Measurements from ENCODE around the gene RASD1. TPM values are rescaled to one million over a fixed set of nuclear protein-coding genes. Genes with fewer than 3 reads are reported as not detected.

The RASD1 gene
- total RNA-seq, 6 experiments from 2014 or later = 1.0 to 230 (median 101) TPM

DNA sequence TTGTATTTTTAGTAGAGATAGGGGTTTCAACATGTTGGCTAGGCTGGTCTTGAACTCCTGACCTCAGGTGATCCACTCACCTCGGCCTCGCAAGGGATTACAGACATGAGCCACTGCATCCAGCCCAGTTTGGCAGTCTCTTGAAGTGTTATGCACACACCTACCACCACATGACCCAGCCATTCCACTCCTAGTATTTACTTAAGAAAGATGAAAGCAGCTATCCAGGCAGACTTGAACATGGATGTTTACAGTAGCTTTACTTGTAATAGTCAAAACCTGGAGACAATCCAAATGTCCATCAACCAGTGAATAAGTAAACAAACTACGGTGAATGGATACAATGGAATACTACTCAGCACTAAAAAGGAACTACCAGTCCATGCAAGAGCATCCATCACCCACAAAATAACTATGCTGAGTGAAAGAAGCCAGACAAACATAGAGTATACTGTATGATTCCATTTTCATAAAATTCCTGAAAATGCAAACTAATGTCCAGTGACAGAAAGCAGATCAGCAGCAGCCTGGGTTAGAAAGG lies 37.8 kb upstream of the RASD1 start:
- 26% methylated on average over 2 of the region's 3 CpGs for WGBS (ENCODE audit: insufficient coverage, low coverage, low lambda C conversion rate, missing lambda C conversion rate)
- Histone ChIP-seq H3K27me3 (no peaks in the 10 kb centered on the region), H3K27ac (peak overlapping the region in 2 of 3 donors; percentile 66 to 83), H3K4me3 (no peak overlapping the region), H3K36me3 (no peaks in the 10 kb centered on the region), H3K9me3 (no peaks in the 10 kb centered on the region), H3K4me1 (peaks cover 0 to 61% (median 29%) of the 10 kb centered on the region in 4 donors)
- intact Hi-C loops (cut with DNase I) = no loop called here
- TF ChIP-seq CTCF (IDR thresholded peaks at IDR 0.05) (no peak), POLR2A (IDR thresholded peaks at IDR 0.05) (no peak)
- DNase-seq (no peak), ATAC-seq (peak in 2 of 4 donors; percentile 2 to 51)

DNA sequence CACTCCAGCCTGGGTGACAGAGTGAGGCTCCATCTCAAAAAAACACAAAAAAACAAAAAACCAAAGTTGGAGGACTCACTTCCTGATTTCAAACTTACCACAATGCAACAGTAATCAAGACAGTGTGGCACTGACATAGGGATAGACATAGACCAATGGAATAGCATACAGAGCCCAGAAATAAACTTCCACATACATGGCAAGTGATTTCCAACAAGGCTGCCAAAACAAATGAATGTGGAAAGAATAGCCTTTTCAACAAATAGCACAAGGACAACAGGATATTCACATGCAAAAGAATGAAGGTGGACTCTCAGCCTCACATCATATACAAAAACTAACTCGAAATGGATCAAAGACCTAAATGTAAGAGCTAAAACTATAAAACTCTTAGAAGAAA lies 36.8 kb upstream of the RASD1 start:
- WGBS (ENCODE audit: insufficient coverage, low coverage, low lambda C conversion rate, missing lambda C conversion rate) = 24% methylated on average over 1 of the region's 1 CpG
- H3K4me3 ChIP-seq = no peak overlapping the region
- peaks cover 0 to 64% (median 30%) of the 10 kb centered on the region in 4 donors for H3K4me1 ChIP-seq
- no peaks in the 10 kb centered on the region for H3K9me3 ChIP-seq
- no peaks in the 10 kb centered on the region for H3K27me3 ChIP-seq
- no peaks in the 10 kb centered on the region for H3K36me3 ChIP-seq
- TF ChIP-seq POLR2A (IDR thresholded peaks at IDR 0.05) (no peak), CTCF (IDR thresholded peaks at IDR 0.05) (no peak)
- peak overlapping the region in 2 of 3 donors; percentile 66 to 83 for H3K27ac ChIP-seq
- peak in 3 of 4 donors; percentile 3 to 17 (median 15) for ATAC-seq
- intact Hi-C loops (cut with DNase I) = no loop called here
- DNase-seq = no peak

DNA sequence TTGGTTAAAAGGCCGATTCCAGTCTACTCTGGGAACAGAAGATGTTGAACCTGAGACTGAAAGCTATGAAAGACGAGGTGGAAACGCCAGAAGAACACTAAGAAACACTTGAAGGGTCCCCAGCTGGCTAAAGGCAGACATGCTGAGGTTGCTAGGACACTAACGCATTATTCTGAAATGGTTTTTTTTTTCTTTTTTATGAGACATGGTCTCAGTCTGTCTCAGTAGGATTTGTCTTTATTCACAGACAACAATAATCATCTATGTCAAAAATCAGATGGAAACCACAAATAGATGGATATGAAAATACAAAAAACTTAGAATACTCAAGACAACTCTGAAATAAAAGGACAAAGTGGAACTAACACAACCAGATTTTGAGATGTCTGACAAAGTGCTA lies 35.0 kb upstream of the RASD1 start:
- DNase-seq (no peak), ATAC-seq (no peak)
- WGBS (ENCODE audit: insufficient coverage, low coverage, low lambda C conversion rate, missing lambda C conversion rate) = 80% methylated on average over 3 of the region's 4 CpGs
- intact Hi-C loops (cut with DNase I) = no loop called here
- no peak for TF ChIP-seq POLR2A (IDR thresholded peaks at IDR 0.05)
- TF ChIP-seq CTCF (IDR thresholded peaks at IDR 0.05) = no peak
- H3K36me3 ChIP-seq = no peaks in the 10 kb centered on the region
- H3K27me3 ChIP-seq = no peaks in the 10 kb centered on the region
- H3K4me1 ChIP-seq = peaks cover 0 to 61% (median 30%) of the 10 kb centered on the region in 4 donors
- H3K9me3 ChIP-seq = no peaks in the 10 kb centered on the region
- no peak overlapping the region for H3K27ac ChIP-seq
- H3K4me3 ChIP-seq = no peak overlapping the region

GRCh38 chr17:17528696-17529652 lies 32.8 kb upstream of the RASD1 start:
- Histone ChIP-seq H3K4me1 (peaks cover 0 to 65% (median 28%) of the 10 kb centered on the region in 4 donors), H3K36me3 (no peaks in the 10 kb centered on the region), H3K4me3 (no peak overlapping the region), H3K27ac (peak overlapping the region; percentile 29 to 97 (median 87)), H3K9me3 (no peaks in the 10 kb centered on the region), H3K27me3 (no peaks in the 10 kb centered on the region)
- TF ChIP-seq CTCF (IDR thresholded peaks at IDR 0.05) = no peak
- peak; percentile 83 for TF ChIP-seq POLR2A (IDR thresholded peaks at IDR 0.05)
- ATAC-seq = peak; percentile 72 to 82 (median 76)
- intact Hi-C loops (cut with DNase I) = loop anchor here in 1 of 2 donors (5.0 kb wide), 1 partner anchor 33 kb away; no protein-coding TSS in a partner anchor
- 10% methylated on average over 2 of the region's 22 CpGs for WGBS (ENCODE audit: insufficient coverage, low coverage, low lambda C conversion rate, missing lambda C conversion rate)
- peak; percentile 91 to 98 (median 98) for DNase-seq
